HepG2 (cell line): Measurements from ENCODE around the gene AQP11.
"Not testable (repeated sequence)": the region's sequence is repeated elsewhere in the genome, so short reads cannot be mapped to it uniquely, and the experiment has no call there.

ENCODE experiments used
- KDM6A ChIP-seq: IDR thresholded peaks from 2 replicates; pipeline ENCODE4 v1.6.1; 2016; ENCODE audit warnings: low read depth
- ZNF891 ChIP-seq: sonication (generic); formaldehyde crosslinking; IDR thresholded peaks from 2 replicates; pipeline ENCODE4 v1.5.0; 2020; ENCODE audit warnings: mild to moderate bottlenecking, missing genetic modification reagents
- TF ChIP-seq, protein P1 (sequence below): sonication (generic); formaldehyde crosslinking; IDR thresholded peaks from 2 replicates; pipeline ENCODE4 v1.5.0; 2020; ENCODE audit warnings: missing genetic modification reagents
- TF ChIP-seq, protein P2 (sequence below): sonication (generic); formaldehyde crosslinking; IDR thresholded peaks from 2 replicates; pipeline ENCODE4 v1.5.0; 2020; ENCODE audit warnings: mild to moderate bottlenecking, missing genetic modification reagents, moderate library complexity

DNA sequence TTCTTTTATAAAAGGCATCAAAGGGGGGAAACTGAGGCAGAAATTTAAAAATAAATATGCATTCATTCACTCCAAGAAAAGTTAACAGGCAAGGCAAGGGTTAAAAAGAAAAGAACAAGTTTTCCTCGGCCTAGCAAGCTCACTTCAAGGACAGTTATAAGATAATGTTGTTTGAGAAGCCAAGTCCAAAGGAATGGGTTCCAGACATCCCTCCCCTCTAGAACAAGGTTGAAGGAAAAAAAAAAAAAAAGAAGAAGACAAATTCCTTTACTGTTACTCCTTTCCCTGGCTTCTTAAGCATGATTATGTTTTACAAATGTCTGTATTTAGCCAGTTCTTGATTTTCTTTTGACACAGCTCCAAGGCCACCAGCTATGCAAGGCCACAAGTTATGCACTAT, 14.3 kb upstream of the AQP11 start:
- not testable (repeated sequence) for TF ChIP-seq KDM6A, ZNF891 (CRISPR knock-in tag)
- TF ChIP-seq, protein P1, sequence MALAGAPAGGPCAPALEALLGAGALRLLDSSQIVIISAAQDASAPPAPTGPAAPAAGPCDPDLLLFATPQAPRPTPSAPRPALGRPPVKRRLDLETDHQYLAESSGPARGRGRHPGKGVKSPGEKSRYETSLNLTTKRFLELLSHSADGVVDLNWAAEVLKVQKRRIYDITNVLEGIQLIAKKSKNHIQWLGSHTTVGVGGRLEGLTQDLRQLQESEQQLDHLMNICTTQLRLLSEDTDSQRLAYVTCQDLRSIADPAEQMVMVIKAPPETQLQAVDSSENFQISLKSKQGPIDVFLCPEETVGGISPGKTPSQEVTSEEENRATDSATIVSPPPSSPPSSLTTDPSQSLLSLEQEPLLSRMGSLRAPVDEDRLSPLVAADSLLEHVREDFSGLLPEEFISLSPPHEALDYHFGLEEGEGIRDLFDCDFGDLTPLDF (CRISPR knock-in tag), result not testable (repeated sequence)
- TF ChIP-seq, protein P2, sequence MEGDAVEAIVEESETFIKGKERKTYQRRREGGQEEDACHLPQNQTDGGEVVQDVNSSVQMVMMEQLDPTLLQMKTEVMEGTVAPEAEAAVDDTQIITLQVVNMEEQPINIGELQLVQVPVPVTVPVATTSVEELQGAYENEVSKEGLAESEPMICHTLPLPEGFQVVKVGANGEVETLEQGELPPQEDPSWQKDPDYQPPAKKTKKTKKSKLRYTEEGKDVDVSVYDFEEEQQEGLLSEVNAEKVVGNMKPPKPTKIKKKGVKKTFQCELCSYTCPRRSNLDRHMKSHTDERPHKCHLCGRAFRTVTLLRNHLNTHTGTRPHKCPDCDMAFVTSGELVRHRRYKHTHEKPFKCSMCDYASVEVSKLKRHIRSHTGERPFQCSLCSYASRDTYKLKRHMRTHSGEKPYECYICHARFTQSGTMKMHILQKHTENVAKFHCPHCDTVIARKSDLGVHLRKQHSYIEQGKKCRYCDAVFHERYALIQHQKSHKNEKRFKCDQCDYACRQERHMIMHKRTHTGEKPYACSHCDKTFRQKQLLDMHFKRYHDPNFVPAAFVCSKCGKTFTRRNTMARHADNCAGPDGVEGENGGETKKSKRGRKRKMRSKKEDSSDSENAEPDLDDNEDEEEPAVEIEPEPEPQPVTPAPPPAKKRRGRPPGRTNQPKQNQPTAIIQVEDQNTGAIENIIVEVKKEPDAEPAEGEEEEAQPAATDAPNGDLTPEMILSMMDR (CRISPR knock-in tag), result not testable (repeated sequence)
